H1 (cell line): ENCODE results near the gene TNIP1. TPM values are rescaled to one million over a fixed set of nuclear protein-coding genes. Genes with fewer than 3 reads are reported as not detected.

Experiments used
- CTCF ChIA-PET: fragments of 300-600 bp; sonication (Branson Sonifier 250); formaldehyde crosslinking; loops from one replicate; lab custom pipeline; 2021; ENCODE audit not compliant: partially characterized antibody; lab: Charles Lee
- POLR2A ChIA-PET: fragments of 300-600 bp; sonication (Branson Sonifier 250); formaldehyde crosslinking; loops from one replicate; lab custom pipeline; 2021; ENCODE audit warnings: inconsistent platforms; ENCODE audit not compliant: partially characterized antibody; lab: Charles Lee
- DNase-seq, 2 experiments: peaks; one replicate each; pipeline versions ENCODE4 v3.0.0 to v3.0.0-alpha.2; 2010 to 2022; ENCODE audit warnings: low spot score in 2 of 2, low read depth in 1 of 2, mixed read lengths in 1 of 2
- FAIRE-seq: peaks from 2 replicates; lab custom pipeline; 2011; peaks lifted over from hg19 to GRCh38; lab: Jason Lieb, UNC
- H2AFZ ChIP-seq: 2 replicates; pipeline ENCODE4 v1.8.1; 2012; ENCODE audit warnings: low read length, inconsistent platforms
- H2AK5ac ChIP-seq: 2 replicates; pipeline ENCODE4 v1.6.1; 2013; ENCODE audit warnings: low read depth, low read length
- H2BK120ac ChIP-seq: replicated peaks from 2 replicates; pipeline ENCODE3; 2013; ENCODE audit warnings: low read depth, low read length, inconsistent platforms
- H2BK12ac ChIP-seq: 2 replicates; pipeline ENCODE4 v1.6.1; 2013; ENCODE audit warnings: low read depth, low read length
- H2BK15ac ChIP-seq: 2 replicates; pipeline ENCODE4 v1.6.1; 2013; ENCODE audit warnings: low read length
- H2BK20ac ChIP-seq: 2 replicates; pipeline ENCODE4 v1.6.1; 2013; ENCODE audit warnings: low read length
- H2BK5ac ChIP-seq: 2 replicates; pipeline ENCODE4 v1.6.1; 2013; ENCODE audit warnings: low read depth, low read length
- H3K14ac ChIP-seq: 2 replicates; pipeline ENCODE4 v1.6.1; 2013; ENCODE audit warnings: inconsistent platforms; ENCODE audit not compliant: insufficient read length
- H3K18ac ChIP-seq: 2 replicates; pipeline ENCODE4 v1.6.1; 2013; ENCODE audit warnings: low read length; ENCODE audit errors: extremely low read depth
- H3K23ac ChIP-seq: 2 replicates; pipeline ENCODE4 v1.6.1; 2013; ENCODE audit warnings: inconsistent platforms; ENCODE audit not compliant: insufficient read length
- H3K23me2 ChIP-seq: 2 replicates; pipeline ENCODE4 v1.6.1; 2013; ENCODE audit warnings: low read depth, low read length
- H3K27ac ChIP-seq: 2 replicates; pipeline ENCODE4 v1.6.1; 2011; ENCODE audit warnings: low read depth, low read length, inconsistent platforms
- H3K27me3 ChIP-seq, 4 experiments: replicated peaks in 1 of 4; 1 replicate in 1 of 4; 2 replicates in 3 of 4; pipeline versions ENCODE4 v1.6.1 to v1.8.1; 2011 to 2013; ENCODE audit warnings: low read length in 3 of 4, mild to moderate bottlenecking in 3 of 4, inconsistent platforms in 2 of 4, mixed read lengths in 2 of 4, moderate library complexity in 1 of 4; ENCODE audit not compliant: control insufficient read depth in 3 of 4, insufficient read depth in 3 of 4; ENCODE audit errors: extremely low read depth in 1 of 4
- H3K36me3 ChIP-seq, 4 experiments: 2 replicates each; pipeline versions ENCODE4 v1.6.1 to v1.8.1; 2011 to 2013; ENCODE audit warnings: mild to moderate bottlenecking in 4 of 4, low read length in 3 of 4, moderate library complexity in 2 of 4, control low read depth in 1 of 4, inconsistent platforms in 1 of 4; ENCODE audit not compliant: insufficient read depth in 4 of 4, control insufficient read depth in 2 of 4
- H3K4ac ChIP-seq: replicated peaks from 2 replicates; pipeline ENCODE3; 2013; ENCODE audit warnings: low read length, low read depth, mixed read lengths, inconsistent platforms; ENCODE audit not compliant: insufficient read length
- H3K4me1 ChIP-seq, 4 experiments: replicated peaks in 1 of 4; 1 replicate in 1 of 4; 2 replicates in 3 of 4; pipeline versions ENCODE4 v1.6.1 to v1.8.1; 2011 to 2013; ENCODE audit warnings: low read length in 3 of 4, inconsistent platforms in 2 of 4, mixed read lengths in 1 of 4; ENCODE audit not compliant: insufficient read depth in 4 of 4, control insufficient read depth in 3 of 4
- H3K4me2 ChIP-seq, 2 experiments: 2 replicates each; pipeline versions ENCODE4 v1.6.1 to v1.8.1; 2011 to 2013; ENCODE audit warnings: low read depth in 2 of 2, low read length in 2 of 2, control low read depth in 1 of 2, inconsistent platforms in 1 of 2, mild to moderate bottlenecking in 1 of 2; ENCODE audit not compliant: insufficient read depth in 1 of 2
- H3K4me3 ChIP-seq, 4 experiments: fragments of 200-600, 300-600 bp in 1 of 4; sonication (generic), shearing (Covaris generic), sonication (Bioruptor Twin) in 1 of 4; 2 replicates each; pipeline versions ENCODE4 v1.5.1 to v1.8.1; 2011 to 2016; ENCODE audit warnings: low read length in 4 of 4, low read depth in 3 of 4, control low read depth in 2 of 4, inconsistent platforms in 2 of 4, mild to moderate bottlenecking in 2 of 4, mixed read lengths in 1 of 4, moderate library complexity in 1 of 4; ENCODE audit not compliant: insufficient read depth in 2 of 4; ENCODE audit errors: extremely low read depth in 1 of 4
- H3K56ac ChIP-seq: replicated peaks from 2 replicates; pipeline ENCODE3; 2013; ENCODE audit warnings: low read depth, mild to moderate bottlenecking, mixed read lengths, low read length, inconsistent platforms; ENCODE audit not compliant: insufficient read length
- H3K79me1 ChIP-seq: 2 replicates; pipeline ENCODE4 v1.6.1; 2013; ENCODE audit warnings: low read depth, low read length, control low read depth
- H3K79me2 ChIP-seq, 2 experiments: 2 replicates each; pipeline versions ENCODE4 v1.6.1 to v1.8.1; 2012 to 2013; ENCODE audit warnings: low read length in 2 of 2, mild to moderate bottlenecking in 2 of 2, inconsistent platforms in 1 of 2; ENCODE audit not compliant: insufficient read depth in 2 of 2, control insufficient read depth in 1 of 2
- H3K9ac ChIP-seq, 4 experiments: replicated peaks in 1 of 4; 1 replicate in 1 of 4; 2 replicates in 3 of 4; pipeline versions ENCODE4 v1.6.1 to v1.8.1; 2011 to 2013; ENCODE audit warnings: low read depth in 3 of 4, low read length in 3 of 4, control low read depth in 2 of 4, mild to moderate bottlenecking in 2 of 4, moderate library complexity in 2 of 4, inconsistent platforms in 1 of 4; ENCODE audit errors: extremely low read depth in 1 of 4
- H3K9me3 ChIP-seq, 2 experiments: 2 replicates each; pipeline versions ENCODE4 v1.6.1 to v1.8.1; 2012 to 2013; ENCODE audit warnings: mild to moderate bottlenecking in 2 of 2, moderate library complexity in 2 of 2, control low read depth in 1 of 2, inconsistent platforms in 1 of 2, low read depth in 1 of 2, low read length in 1 of 2, mixed read lengths in 1 of 2; ENCODE audit not compliant: insufficient read depth in 2 of 2
- H4K20me1 ChIP-seq, 2 experiments: replicated peaks in 1 of 2; 2 replicates each; pipeline versions ENCODE3 to v1.8.1; 2011 to 2013; ENCODE audit warnings: inconsistent platforms in 2 of 2, low read length in 2 of 2, mild to moderate bottlenecking in 1 of 2; ENCODE audit not compliant: insufficient read depth in 2 of 2, control insufficient read depth in 1 of 2
- H4K5ac ChIP-seq: 2 replicates; pipeline ENCODE4 v1.6.1; 2013; ENCODE audit warnings: low read length, low read depth, mixed read lengths, inconsistent platforms; ENCODE audit not compliant: insufficient read length
- H4K8ac ChIP-seq: 2 replicates; pipeline ENCODE4 v1.8.0; 2013; ENCODE audit warnings: mild to moderate bottlenecking, moderate library complexity, low read length, inconsistent platforms; ENCODE audit not compliant: insufficient read depth; ENCODE audit errors: extremely low read depth
- H4K91ac ChIP-seq: replicated peaks from 2 replicates; pipeline ENCODE3; 2013; ENCODE audit warnings: low read length, mixed read lengths, inconsistent platforms; ENCODE audit not compliant: insufficient read length
- JUN ChIP-seq: IDR thresholded peaks from 2 replicates; pipeline ENCODE4 v1.6.1; 2011; ENCODE audit warnings: low read depth, mild to moderate bottlenecking, improper control_type of control experiment, low read length
- PHF8 ChIP-seq: fragments of 200-600 bp; sonication (generic); conservative IDR thresholded peaks from 2 replicates; pipeline ENCODE4 v1.7.1; 2012; ENCODE audit warnings: low read depth, mild to moderate bottlenecking, inconsistent platforms, low read length, moderate library complexity
- SP4 ChIP-seq: IDR thresholded peaks from 2 replicates; pipeline ENCODE4 v1.6.1; 2012; ENCODE audit warnings: low read length, inconsistent platforms
- YY1 ChIP-seq: IDR thresholded peaks from 2 replicates; pipeline ENCODE4 v1.6.1; 2011; ENCODE audit warnings: low read depth, mild to moderate bottlenecking, low read length
- ZNF274 ChIP-seq: IDR thresholded peaks from 2 replicates; pipeline ENCODE4 v1.7.0; 2012; ENCODE audit warnings: low read length, borderline replicate concordance; ENCODE audit errors: extremely low read depth
- WGBS, 2 experiments: shearing (Covaris generic) in 1 of 2; methylation state at CpG; one replicate each; pipeline versions ENCODE4 v1.1.6 to v1.1.7; 2013 to 2015; ENCODE audit warnings: low lambda C conversion rate in 2 of 2, mixed read lengths in 2 of 2, inconsistent platforms in 1 of 2, low coverage in 1 of 2, missing lambda C conversion rate in 1 of 2; ENCODE audit not compliant: insufficient replicate concordance in 2 of 2, insufficient coverage in 1 of 2, insufficient read length in 1 of 2; ENCODE audit errors: extremely low coverage in 1 of 2, missing lambda C conversion rate in 1 of 2; 5-methylcytosine and 5-hydroxymethylcytosine counted together
- polyA plus RNA-seq, 7 experiments: library from polyadenylated mRNA; depleted of rRNA in 3 of 7; stranded (reverse) in 5 of 7; unstranded in 2 of 7; fragments of >200 nt in 5 of 7; fragments of 200-250 nt in 2 of 7; gene quantifications; 1 replicate in 5 of 7; 2 replicates in 1 of 7; 4 replicates in 1 of 7; pipeline versions ENCODE4 v1.2.1 to v1.2.3, GENCODE V29; 2011 to 2013; ENCODE audit warnings: missing spikeins in 2 of 7, mixed read lengths in 2 of 7
- total RNA-seq: library from RNA; stranded (reverse); fragmentation: NEBNext Ultra II Directional; extraction: Animal tissue kit (Norgen Biotek cat#: 25700); gene quantifications from 2 replicates; pipeline ENCODE4 v1.2.1, GENCODE V29; 2021

TNIP1 gene
- total and polyA plus RNA-seq, 2 of the 8 experiments (the other 6 are each of a cell fraction or from before 2014, with no cell fraction given): 14.2 to 31.9 TPM

DNA sequence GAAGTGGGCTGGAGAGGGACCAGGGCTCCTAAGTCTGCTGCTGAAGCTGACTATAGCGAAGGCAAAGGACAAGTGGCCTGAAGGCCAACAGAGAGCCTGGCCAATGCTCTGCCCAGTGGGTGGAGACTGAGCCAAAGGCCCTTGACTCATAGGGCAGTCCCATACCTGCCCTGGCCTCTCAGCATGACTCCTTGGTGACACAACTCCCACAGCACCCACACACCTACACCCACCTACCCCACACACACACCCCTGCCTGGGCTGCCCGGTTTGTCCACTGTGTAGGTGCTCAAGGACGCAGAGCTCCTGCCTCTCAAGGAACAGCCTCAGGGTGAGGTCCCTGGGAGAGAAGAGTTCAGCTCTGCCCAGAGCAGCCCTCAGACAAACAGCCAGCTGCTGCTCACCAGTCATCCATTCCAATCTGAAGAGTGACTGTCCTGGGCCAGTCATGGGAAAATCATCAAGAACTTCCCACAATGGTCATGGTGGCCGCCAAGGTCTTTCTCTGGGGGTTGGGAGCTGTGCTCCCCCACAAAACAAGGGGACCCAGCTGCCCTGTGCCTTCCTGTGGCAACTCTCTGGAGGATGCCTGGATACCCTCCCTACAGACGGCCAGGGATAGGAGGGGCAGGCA is 5.0 kb downstream of the TNIP1 start:
- peaks cover 3% of the 10 kb centered on the region; the same call in 1 of the 2 replicates for H3K23me2 ChIP-seq
- H2AK5ac ChIP-seq: no peak overlapping the region
- no peak overlapping the region for H3K27ac ChIP-seq
- no peak overlapping the region for H3K23ac ChIP-seq
- no peaks in the 10 kb centered on the region for H3K27me3 ChIP-seq
- no peak overlapping the region for H4K5ac ChIP-seq
- no peak overlapping the region for H3K9ac ChIP-seq
- H2BK120ac ChIP-seq: no peak overlapping the region
- H3K56ac ChIP-seq: no peak overlapping the region
- H3K4me1 ChIP-seq: peaks cover 0 to 4% (median 2%) of the 10 kb centered on the region in 4 experiments; a peak in 4 of 7 replicates
- H2BK20ac ChIP-seq: no peak overlapping the region
- no peaks in the 10 kb centered on the region for H3K9me3 ChIP-seq
- peak overlapping the region; percentile 2; the same call in 1 of the 2 replicates for H4K8ac ChIP-seq
- no peak overlapping the region for H3K4me2 ChIP-seq
- peaks cover 7% of the 10 kb centered on the region; the same call in 1 of the 2 replicates for H3K79me1 ChIP-seq
- CTCF ChIA-PET: interaction anchor here (1.1 to 28.6 kb wide), 4 partner anchors 10 to 74 kb away, joined by 3 to 442 read pairs (median 88); no protein-coding TSS in a partner anchor
- no peak overlapping the region for H2BK12ac ChIP-seq
- H3K18ac ChIP-seq: no peak overlapping the region
- peaks cover 3 to 37% of the 10 kb centered on the region in 2 experiments; a peak in 3 of 4 replicates for H3K79me2 ChIP-seq
- DNase-seq (no peak), FAIRE-seq (no peak)
- POLR2A ChIA-PET: no interaction called here
- 86% methylated on average over 5 of the region's 5 CpGs; no CpG with 5 or more reads in 1 of the 2 experiments for WGBS, 2 experiments
- H2BK15ac ChIP-seq: no peak overlapping the region
- peaks cover 0 to 2% of the 10 kb centered on the region in 2 experiments for H4K20me1 ChIP-seq
- no peak overlapping the region for H2BK5ac ChIP-seq
- H2AFZ ChIP-seq: no peak overlapping the region
- no peaks in the 10 kb centered on the region for H3K36me3 ChIP-seq
- no peak overlapping the region for H3K4me3 ChIP-seq
- no peak overlapping the region for H3K14ac ChIP-seq
- TF ChIP-seq ZNF274: no peak
- no peak for TF ChIP-seq YY1
- TF ChIP-seq JUN: no peak
- TF ChIP-seq PHF8: no peak
- TF ChIP-seq SP4: no peak
- H3K4ac ChIP-seq: no peak overlapping the region
- H4K91ac ChIP-seq: peak overlapping the region; percentile 42
